Raji (cell line): Measurements from ENCODE around the gene BTC.

Source experiments
- POLR2A ChIP-seq: IDR thresholded peaks from 2 replicates; pipeline ENCODE4 v1.6.1; 2011; ENCODE audit warnings: low read depth, low read length, control low read depth; ENCODE audit not compliant: insufficient read depth

Gene BTC

DNA sequence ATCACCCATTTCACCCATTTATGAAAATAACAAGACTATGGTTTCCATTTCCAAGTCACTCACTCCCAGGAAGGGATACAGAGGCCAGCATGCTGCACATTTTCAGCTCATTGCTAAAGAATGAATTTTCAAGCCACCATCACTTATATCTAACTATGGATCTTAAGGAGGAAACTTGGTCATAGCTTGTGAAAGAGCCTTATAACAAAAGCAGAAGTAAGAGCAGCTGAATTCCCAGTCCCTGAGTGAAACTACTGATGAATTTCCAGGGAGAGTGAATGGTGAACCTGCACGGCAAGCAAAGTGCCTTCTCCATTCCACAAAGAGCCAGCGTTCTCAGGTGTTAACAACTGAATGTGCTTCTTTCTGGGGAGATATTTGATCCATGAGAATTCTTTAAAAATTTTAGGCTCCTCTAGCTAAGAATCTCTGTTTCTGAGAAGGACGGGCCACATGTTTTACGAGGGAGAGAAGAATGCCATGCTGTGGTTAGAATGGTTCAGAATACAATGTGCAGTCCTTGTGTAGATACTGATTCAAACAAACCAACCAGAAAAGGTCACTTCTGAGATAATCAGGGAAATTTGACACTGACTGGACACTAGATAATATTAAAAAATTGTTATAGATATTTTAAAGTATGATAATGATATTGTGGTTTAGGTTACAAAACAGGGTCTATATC, 24.0 kb downstream of the BTC start:
- no peak for TF ChIP-seq POLR2A

DNA sequence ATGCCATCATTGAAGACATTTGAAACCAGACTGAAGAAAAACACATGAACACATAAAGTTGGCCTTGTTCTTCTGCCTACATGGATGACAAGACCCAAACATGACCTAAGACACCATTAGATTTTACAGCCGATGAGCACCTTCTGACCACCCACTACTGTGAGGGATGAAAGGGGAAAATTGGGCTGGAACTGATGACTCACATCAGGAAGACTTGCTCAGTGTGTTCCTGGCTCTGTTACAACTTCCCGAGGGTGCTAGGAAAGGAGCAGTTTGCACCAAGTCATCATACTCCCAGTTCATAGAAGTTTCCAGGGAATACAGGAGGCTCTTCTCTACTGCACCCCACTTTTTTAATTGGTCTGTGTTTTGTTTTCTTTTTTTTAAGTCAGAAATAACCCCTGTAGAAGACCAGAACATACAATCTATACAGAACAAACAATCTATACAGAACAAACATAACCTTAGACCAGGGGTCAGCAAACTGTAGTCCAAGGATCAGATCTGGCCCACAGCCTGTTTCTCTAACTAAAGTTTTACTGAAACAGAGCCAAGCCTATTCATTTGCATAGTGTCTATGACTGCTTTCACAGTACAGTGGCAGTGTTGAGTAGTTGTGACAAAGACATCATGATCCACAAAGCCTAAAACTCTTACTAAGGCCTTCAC, 25.3 kb downstream of the BTC start:
- TF ChIP-seq POLR2A = no peak

DNA sequence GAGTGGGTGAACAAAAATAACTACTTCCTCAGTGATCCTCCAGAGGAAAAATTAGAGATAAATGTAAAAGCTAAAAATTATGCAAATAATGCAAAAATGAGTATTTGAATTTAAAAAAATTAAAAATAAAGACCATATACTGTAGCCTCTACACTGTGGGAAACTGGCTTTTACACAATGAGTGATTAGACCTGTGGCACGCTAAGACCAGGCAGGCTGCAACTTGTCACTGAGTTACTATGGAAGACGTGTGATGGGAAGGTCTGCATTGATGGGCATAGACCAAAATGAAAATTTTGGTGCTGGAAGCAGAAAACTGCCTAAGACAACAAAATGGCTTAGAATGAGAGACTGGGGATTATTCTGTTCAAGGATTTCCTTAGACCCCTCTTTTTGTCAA, 30.2 kb downstream of the BTC start:
- TF ChIP-seq POLR2A = no peak

DNA sequence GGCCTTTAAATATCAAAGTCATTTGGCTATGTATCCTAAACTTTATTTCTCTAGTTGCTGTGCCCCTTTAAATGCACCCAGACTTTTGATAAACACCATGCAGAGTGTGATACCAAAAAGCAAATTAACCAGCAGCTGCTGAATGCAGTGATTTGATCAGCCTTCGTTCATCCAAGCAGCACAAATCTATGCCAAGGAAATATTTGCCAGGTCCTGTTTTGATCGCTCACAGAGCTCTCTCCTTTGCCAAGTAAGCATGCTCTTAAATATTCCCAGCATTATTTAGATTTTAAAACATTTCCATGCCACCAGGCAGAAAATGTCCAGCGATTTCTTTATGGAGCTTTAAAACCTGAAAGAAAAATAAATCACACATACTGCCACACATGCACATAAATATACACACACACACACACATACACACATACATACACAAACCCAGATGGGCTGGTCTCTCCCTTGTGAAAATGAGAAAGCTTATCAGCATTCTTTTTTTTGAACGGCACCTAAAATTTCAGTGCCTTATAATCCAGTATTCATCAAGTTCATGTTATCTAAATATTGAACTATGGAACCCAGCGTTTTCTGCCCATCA, 35.7 kb downstream of the BTC start:
- TF ChIP-seq POLR2A = no peak

DNA sequence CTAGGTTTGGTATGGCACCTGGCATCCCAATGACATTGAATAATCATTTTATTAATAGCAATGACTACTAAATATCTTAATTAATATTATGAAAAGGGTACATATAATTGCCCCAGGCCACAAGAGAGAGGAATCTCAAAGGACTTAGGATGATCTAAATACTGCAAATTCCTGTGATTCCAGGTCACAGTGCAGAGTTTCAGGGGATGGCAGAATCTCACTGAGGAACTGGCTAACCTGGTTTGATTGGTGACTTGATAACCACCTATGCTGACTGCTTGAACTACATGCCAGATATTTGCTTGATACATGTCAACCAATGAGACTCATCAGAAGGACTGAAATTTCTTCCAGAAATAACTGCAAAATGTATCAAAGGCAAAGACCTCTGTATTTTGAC, 37.2 kb downstream of the BTC start:
- TF ChIP-seq POLR2A = no peak

DNA sequence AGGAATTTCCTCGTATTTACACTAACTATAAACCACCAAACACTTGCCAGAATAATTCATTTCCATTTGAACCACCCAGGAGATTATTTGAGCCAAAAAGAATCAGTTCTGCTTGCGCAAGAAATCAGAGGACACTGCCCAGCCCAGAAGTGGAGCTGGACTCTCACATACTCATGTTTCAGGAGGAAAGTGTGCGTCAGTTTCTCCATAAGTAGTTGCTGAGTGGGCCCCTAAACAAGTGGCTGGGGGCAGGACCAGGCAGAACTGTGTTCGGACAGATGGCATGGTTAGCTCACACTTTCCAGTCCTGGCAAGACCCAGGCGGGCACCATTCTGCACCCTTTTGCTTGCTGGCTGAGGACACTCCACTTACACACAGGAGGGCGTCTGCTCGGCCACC, 38.8 kb downstream of the BTC start:
- no peak for TF ChIP-seq POLR2A

DNA sequence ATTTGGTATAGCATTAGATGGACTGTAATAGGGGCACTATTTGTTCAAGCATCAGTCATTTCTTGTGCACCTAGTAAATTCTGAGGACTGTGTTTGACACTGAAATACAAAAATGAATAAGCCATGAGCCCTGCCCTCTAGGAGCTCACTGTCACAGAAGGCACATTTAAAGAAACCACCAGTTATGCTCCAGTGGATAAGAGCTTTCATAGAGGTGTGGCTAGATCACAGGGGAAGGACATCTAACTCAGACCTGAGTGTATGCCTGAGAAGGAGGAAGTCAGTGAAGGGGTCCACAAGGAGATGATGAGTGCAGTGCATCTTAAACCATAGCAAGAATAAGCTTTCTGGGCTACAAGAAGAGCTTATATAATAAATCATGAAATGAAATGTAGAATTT, 40.1 kb downstream of the BTC start:
- no peak for TF ChIP-seq POLR2A

DNA sequence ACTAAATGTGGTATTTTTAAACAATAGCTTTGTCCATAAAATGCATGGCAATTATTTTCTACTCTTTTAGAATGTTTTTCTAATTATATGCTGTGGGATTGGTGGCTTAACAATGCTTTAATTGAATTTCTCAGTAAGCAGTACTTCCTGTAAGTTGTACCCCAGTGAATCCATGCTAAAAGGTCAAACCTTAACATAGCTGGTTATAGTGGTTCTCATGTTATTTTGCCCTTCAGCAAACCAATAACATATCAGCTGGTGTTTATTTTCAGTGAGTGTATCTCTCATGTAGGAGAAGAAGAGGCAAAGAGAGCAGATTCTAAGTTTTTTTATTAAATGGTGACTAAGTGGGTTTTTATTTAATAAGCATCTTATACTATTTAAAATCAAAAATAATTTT, 41.5 kb downstream of the BTC start:
- TF ChIP-seq POLR2A = no peak

DNA sequence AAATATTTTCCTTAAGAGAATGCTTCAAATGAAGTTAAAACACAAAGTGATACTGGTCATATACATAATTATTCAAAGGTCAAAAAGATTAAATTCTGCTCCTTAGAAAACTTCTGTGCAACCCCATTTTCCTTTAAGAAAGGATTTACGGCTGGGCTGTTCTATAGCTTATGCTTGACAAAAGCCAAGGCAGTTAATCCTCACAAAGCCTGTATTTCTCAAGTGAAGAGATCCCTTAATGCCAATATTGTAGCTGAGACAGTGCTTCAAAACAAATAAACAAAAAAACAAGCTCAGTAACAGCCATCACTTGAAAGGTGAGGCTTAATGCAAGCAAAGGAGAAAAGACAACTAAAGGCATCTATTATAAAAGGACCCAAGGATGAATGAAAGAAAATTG, 42.5 kb downstream of the BTC start:
- no peak for TF ChIP-seq POLR2A

DNA sequence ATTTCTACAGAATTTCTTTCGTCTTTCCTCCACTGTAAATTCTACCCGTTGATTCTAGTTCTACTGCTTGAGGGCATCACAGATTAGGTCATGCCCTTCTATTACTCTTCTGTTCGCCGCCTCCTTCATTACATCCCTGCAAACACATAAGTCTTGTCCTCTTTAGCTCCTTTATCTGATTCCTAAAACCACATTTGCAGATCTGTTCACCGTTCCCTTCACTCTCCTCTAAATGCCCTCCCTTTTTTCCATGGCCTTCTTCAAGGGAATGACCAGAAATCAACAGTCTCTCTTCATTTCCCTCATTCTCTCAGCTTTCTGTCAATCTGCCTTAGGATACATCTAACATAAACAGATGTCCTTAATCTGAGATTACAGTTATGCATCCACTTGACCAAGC, 43.1 kb downstream of the BTC start:
- TF ChIP-seq POLR2A = no peak

DNA sequence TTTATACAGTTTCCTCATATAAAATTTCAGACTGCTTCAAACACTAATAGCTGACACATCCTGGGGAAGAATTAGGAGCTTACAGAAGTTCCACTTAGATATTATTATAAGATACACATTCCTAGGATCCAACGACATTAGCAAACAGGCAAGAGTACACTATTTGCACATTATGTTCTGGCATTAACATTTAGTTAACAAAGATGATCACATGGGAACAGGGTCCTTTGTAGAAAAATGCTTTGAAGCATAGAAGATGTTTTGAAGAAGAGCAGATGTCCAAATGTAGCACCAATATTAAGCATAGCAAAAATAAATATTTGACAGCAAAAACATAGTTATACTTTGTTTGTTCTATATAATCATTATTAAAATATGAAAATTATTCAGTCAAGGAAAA, 52.1 kb downstream of the BTC start:
- TF ChIP-seq POLR2A = no peak

DNA sequence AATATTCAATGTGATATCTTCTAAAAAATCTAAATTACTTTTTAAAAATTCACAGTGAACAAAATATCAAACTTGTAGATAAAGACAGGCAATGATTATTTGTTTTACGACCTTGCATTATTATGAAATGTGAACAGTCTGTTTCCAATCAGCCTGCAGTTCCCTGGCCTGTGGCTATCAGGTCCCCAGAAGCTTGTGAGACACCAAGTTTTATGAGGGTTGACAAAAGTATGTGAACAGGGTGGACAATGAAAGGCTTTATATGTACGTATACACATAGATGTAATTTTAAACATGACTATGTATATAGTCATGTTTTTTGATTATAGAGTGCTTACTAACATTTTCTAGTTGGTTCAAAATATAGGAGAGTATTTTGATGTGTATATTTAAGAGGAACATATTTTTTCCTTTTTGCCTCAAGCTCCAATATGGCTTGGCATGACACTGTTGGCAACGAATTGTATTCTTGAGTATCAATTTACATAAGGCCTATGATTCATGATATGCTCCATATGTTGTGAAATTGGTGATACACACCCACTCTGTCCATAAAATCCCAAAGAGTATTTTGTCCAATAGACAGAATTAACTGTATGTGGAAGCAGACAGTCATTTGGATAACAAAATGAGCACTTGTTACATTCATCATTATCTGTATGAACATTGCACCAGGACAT, 55.7 kb downstream of the BTC start:
- no peak for TF ChIP-seq POLR2A

DNA sequence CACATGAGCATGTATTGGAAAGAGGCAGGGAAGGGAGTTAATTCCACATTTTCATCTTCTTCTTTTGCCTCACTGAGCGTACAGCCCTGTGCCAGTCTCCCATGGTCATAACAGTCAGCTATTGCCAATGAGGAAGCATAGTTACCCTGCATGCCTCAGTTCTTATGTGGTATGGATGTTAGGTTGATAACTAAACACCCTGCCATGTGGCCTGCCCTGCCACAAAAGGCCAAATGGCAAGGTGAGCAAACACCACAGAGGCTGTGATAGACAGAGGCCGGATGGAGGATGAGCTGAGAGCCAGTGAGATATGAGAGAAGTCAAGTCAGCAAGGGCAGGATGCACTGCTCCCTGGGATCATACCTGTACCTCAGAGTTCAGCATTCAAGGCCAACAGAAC, 59.3 kb downstream of the BTC start:
- no peak for TF ChIP-seq POLR2A

DNA sequence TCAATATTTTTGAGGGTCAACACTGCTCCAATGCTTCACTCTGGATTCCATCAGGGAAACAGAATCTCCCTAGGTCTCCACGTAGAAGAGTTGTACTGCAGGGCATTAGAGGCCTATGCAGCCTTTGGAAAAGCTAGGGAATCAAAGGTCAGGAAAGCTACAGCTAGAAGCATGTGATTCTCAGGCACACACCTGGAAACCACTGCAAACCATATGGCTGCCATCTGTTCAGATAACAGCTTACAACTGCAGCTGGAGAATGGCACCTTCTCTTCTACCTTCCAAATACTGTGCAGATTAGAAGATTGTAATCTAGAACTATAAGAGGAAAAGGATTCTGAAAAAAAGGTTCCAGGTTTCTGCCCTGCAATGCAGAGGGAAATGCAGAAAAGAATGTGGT, 60.6 kb downstream of the BTC start:
- TF ChIP-seq POLR2A = no peak

DNA sequence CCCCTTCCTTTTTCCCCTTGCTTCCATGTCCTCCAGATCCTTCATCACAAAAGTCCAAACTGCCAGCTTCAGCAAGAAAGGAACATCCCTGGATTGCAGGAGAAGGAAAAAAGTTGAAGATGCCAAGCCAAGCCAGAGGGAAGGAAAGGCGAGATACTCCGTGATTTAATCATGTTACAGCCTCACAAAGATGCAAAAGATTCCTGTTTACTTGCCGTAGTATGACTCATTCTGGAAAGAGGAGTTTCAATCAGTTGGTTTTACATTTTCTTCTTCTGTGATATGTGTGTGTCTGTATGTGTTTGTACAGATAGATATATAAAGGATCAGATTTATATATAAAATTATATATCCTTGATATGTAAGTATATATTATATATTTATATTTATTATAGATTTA, 69.3 kb downstream of the BTC start:
- TF ChIP-seq POLR2A = no peak

DNA sequence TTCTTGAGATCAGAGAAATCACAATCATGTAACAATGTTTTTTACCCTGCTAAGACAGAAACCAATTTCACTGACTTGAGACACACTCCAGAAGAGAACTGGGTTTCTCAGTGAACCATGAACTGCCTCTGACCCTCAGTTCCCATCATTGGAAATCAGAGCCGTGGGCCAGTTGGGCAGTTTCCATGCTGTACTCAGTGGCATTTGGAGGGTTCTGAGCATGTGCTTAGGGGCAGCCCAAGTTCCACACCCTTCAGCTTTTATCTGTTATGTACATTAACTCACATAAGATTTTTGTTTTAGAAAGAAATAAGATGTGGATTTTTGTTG, 77.9 kb downstream of the BTC start:
- no peak for TF ChIP-seq POLR2A

DNA sequence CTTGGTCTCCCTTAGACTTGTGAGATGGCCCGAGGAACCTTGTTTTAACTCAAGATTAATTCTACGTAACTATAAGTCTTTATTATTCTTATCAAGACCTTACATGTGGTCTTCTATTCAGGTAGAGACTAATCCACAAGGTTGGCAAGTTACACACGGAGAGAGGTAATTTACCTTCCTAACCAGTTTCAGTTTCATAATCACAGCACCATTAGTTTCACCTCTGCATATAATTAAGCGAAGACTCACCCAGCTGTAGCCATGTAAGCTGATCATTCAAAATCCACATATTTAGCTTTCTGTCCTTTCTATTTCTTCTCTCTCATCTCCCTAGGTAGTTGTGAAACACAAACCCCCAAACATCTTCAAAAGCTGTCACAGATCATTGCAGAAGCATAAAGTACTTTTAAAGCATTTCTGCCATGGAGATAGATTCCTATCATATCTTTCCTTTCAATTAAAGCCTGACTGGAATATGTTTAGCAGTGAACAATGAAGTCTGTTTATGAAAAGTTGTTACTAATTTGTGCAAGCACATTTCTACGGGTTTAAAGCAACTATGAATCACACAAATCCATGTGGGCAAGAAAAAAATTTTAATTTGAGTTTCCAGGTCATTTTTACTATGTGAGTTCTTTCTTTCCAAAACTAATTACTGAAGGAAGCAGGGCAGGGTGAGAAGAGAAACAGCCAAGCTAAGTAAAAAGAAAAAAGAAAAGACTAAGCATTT, 78.5 kb downstream of the BTC start:
- TF ChIP-seq POLR2A = no peak
